Measurements from ENCODE around the gene TEX48.

TEX48 gene

DNA sequence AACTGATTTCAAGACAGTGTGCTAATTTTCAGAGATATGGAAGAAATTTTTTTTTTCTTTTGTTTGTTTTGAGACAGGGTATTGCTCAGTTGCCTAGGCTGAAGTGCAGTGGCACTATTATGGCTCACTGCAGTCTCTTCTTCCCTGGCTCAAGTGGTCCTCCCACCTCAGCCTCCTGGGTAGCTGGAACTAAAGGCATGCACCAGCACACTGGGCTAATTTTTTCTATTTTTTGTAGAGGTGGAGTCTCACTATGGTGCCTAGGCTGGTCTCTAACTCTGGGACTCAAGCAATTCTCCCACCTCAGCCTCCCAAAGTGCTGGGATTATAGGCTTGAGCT is 9.9 kb upstream of the TEX48 start:
- DNase-seq: no peak

DNA sequence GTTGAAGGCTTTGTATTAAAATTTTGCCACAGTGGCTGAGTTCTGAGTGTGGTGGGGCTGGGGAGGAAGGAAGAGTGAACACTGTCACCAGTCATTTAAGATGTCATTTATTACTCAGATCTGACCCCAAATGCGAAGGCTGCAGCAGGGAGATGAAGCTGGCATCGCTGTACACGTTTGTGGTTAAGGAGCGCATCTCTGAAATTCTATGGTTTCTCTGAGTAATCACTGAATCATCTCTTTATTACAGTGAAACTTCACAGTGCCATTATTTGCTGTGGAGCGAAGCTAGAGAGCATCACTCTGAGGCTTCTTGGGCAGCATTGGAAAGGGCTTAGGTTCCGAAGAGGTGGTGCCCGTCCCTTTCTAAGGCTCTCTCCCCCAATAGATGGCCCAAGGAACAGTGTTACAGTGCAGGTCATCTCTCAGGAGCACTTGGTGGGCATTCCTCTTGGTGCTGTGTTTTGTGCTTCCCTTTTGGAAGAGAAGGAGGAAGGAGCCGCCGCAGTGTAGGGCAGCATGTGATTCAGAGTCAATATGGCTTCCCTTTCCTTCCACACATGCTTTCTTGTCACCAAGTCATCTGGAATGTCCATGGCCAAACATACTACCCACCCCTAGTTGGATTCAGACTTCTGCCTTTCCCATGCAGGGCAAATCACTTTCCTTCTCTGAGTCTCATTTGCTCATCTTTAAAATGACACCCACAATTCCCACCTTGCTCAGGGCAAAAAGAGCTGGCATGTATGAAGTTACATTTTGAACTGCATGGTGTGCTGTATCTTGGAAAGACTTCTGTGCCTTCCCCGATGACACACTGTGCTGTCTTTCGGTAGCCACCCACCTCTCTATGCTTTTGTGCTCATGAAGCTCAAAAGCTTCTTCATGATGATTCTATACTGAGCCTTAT is 9.3 kb upstream of the TEX48 start:
- no peak for DNase-seq

DNA sequence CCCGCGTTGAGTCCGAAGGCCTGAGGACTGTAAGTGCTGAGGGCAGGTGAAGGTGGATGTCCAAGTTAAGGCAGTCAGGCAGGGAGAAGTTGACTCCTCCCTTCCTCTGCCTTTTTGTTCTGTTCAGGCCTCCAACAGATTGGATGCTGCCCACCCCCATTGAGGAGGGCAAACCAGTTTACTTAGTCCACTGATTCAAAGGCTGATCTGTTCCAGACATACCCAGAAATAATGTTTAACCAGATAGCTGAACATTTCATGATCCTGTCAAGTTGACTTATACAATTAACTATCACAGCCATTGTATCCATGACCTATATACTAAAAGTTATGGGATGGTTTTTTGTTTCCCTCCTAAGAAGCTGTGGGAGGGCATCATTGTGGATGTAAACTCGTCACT is 8.3 kb upstream of the TEX48 start:
- DNase-seq: no peak

DNA sequence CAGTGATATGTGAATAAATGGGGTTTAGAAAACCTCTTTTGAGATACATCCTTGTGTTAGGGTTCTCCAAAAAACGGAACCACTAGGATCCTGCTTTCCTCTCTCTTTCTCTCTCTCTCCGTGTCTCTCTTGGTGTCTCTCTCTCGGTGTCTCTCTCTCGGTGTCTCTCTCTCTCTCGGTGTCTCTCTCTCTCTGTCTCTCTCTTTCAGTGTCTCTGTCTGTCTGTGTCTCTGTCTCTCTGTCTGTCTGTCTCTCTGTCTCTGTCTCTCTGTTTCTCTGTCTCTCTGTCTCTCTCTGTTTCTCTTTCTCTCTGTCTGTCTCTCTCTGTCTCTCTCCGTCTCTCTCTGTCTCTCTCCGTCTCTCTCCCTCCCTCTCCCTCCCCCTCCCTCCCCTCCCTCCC is 7.8 kb upstream of the TEX48 start:
- DNase-seq: no peak

DNA sequence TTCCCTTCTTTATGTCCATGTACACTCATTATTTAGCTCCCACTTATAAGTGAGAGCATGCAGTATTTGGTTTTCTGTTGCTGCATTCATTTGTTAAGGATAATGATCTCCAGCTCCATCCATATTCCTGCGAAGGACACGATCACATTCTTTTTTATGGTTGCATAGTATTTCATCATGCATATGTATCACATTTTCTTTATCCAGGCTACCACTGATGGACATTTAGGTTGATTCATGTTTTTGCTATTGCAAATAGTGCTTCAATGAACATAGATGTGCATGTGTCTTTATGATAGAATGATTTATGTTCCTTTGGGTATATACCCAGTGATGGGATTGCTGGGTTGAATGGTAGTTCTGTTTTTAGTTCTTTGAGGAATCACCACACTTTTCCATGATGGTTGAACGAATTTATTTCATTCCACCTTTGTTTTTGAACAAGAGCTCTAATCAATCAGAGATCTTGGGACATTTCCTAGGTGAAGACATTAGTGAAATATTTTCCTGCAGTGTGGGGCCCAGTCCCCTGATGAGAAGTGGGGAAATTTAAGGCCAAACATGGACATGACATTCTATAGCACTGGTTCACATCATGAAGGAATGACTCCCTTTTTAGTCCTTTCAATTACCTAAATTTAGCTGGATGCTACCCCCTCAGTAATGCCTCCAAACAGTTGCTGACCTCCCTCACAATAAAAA is 7.1 kb upstream of the TEX48 start:
- DNase-seq: no peak

DNA sequence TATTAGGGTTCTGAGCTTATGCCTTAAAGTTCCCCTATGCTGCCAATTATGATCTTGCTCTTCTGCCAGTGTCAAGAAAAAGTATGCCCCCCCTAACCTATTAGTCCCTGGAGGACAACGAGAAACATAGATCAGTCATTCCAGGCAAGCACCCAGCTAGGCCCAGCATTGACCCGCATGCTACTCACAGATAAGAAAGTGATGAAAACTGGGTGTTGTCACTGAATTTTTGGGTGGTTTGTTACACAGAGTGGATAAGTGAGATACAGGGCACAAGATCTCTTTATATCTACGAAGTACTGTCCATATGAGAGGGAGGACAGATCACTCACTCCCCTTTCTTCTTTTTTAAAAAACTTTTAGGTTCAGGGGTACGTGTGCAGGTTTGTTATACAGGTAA is 6.4 kb upstream of the TEX48 start:
- DNase-seq: no peak

DNA sequence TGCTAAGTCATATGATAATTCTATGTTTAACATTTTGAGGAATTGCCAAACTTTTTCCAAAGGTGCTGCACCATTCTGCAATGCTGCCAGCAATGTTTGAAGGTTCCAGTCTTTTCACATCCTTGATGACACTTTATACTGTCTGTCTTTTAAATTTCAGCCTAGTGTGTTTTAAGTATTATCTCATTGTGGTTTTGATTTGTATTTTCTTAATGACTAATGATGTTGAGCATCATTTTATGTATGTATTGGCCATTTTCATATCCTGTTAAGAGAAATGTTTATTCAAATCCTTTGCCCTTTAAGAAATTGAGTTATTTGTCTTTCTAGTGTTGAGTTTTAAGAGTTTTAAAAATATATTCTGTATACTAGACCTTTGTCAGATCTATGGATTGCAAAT is 5.0 kb upstream of the TEX48 start:
- no peak for DNase-seq

DNA sequence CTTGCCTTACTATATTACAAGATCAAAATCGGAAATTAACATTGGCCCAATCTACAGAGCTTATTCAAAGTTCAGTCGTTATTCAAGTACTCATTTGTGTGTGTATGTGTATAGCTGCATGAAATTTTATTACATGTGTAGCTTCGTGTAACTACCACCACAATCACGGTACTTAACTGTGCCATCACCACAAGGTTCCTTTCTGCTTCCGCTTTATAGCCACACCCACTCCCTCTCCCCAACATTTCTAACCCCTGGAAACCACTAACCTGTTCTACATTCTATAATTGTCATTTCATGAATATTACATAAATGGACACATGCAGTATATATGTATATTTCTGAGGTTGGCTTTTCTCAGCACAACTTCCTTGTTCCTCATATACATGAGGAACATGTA is 4.0 kb upstream of the TEX48 start:
- no peak for DNase-seq

DNA sequence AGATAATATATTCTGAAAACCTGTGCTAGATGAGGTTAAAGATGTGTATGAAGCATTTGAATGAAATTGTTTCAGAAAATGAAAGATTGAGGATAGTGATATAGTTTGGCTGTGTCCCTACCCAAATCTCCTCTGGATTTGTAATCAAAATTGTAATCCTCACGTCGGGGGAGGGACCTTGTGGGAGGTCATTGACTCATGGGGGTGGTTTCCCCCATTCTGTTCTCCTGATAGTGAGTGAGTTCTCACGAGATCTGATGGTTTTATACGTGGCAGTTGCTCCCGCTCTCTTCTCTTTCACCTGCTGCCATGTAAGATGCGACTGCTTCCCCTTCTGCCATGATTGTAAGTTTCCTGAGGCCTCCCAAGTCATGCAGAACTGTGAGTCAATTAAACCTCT is 2.0 kb upstream of the TEX48 start:
- no peak for DNase-seq

DNA sequence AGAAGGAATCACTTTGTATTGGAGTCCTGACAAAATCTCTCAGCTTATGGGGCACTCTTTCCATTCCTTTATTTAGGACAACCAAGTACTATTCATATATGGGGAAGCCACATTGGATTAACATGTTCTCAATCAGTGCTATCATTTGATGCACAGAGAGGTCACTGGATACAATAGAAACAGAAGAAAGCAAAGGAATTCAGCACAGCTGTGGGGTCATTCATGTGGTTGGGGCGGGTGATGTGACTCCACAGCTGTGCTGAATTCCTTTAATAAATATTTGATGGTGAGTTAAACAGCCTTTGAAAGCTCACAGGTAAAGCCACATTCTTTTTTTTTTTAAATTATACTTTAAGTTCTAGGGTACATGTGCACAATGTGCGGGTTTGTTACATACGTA is 854 bp upstream of the TEX48 start:
- DNase-seq: no peak

DNA sequence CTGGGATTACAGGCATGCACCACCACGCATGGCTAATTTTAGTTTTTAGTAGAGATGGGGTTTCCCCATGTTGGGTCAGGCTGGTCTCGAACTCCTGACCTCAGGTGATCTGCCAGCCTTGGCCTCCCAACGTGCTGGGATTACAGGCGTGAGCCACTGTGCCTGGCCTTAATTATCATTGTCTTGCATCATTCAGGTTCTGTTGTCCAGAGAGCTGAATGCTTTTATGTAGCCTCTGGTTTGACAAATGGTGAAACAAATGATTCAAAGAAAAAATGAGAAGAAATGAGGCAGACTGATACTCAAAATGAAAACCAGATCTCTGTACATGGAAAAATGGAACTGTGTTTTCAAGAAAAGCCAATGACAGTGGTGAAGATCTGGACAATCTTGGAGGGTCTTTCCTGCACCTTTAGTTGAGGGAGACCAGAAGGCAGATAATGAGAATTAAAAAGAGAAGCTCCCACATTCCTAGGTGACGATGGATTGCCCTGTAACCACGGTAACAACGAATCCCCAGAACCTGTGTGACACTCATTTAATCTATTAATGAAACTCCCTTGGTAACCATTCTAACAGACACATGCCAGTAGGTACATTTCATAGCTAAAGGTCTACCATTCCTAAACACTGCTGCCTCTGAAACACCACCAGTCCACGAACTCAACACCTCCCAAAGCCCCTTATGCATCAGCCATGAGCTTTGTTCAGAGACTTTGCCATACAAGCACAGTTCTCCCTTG is 1.6 kb downstream of the TEX48 start:
- DNase-seq: no peak

DNA sequence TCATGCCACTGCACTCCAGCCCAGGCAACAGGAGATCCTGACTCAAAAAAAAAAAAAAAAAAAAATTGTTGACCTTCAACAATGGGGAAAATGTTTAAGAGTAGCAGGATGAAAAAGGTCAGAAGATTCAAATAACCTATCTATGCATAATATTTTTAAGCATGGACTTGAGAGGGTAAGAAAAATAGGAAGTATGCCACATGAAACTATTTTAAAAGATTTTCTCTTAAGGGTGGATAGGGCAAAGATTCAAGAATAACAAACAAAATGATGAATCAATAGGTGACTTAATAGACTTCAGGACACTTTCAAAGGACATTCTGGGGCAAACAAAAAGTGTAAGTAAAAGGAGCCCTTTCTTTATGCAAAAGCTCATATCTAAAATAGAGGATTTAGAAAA is 3.2 kb downstream of the TEX48 start:
- DNase-seq: no peak

DNA sequence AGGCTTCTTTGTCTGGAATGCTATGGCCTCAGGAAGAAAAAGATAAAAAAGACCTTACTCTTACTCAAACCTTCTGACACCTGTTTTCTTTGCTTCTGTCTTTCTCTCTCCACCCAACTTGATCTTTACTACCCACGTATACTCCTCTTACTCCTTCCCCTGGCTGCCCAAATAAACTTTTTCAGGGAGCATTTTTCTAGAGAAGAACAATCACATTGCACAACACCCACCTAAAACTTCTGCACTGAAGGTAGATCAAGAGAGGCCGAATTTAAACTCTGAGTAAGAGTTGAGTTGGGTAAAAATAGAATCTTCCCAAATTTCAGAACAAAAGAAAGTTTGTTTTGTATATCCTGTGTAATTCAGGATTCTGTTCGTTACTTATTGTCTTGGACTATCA is 3.9 kb downstream of the TEX48 start:
- DNase-seq: no peak

DNA sequence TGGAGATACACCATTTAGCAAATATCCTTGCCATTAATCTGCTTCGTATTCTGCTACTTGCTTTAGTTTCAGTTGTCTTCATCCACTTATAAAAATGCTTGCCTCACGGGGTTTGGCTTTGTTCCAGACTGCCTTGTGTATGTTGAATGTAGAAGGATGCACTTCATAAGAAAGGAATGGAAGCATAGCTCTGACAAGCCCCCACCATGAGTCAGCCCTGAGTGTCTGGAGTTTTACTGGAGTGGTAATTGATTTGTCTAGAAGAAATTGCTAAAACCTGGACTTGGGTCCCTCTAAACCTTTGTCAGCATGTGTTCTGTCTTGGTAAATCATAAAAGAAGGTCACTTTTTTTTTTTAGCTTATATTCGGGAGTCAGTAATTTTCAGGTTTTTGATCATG is 4.6 kb downstream of the TEX48 start:
- peak; percentile 74 for DNase-seq

DNA sequence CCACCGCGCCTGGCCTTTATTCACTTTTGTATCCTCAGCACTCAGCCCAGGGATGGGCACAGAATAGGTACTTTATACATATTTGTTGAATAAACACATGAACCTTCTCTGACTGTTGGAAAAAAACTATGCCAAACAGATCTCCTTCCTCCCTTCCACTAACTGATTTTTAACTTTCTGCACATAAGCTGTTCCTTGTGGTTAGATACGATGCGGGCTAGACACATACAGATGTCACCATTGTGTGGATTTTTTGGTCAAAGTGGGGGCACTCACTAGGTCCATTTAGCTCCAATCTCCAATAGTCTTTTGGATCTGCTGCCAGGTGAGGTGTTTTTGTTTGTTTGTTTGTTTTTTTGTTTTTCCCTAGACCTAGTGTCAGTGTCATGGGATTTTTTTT is 5.1 kb downstream of the TEX48 start:
- no peak for DNase-seq

DNA sequence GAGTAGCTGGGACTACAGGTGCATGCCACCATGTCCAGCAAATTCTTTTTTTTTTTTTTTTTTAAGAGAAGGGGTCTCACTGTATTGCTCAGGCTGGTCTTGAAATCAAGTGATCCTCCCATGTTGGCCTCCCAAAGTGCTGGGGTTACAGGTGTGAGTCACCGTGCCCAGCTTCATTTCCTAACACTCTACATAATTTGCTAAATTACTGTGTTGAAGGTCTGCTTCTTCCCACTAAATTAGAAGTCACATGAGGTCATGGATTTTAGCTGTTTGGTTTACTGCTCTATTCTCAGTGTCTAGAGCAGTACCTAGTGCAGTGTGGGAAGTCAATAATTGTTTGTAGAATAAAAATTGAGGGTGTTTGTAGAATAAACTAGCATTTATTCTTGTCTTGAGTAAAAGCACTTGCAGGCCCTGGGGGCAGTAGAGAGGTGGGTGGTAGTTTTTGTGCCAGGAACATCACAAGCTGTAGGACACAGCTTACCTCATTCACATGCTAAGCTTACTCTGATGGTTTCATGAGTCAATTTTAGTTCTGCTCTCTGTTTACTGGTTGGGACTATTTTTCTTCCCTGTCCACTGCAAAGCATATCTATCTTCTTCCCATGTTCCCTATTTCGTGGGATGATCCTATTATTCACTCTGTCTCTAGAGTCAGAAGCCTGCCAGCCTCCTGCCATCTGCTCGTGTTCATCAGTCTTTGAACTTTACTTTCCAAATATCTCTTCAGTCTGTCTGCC is 7.0 kb downstream of the TEX48 start:
- no peak for DNase-seq

DNA sequence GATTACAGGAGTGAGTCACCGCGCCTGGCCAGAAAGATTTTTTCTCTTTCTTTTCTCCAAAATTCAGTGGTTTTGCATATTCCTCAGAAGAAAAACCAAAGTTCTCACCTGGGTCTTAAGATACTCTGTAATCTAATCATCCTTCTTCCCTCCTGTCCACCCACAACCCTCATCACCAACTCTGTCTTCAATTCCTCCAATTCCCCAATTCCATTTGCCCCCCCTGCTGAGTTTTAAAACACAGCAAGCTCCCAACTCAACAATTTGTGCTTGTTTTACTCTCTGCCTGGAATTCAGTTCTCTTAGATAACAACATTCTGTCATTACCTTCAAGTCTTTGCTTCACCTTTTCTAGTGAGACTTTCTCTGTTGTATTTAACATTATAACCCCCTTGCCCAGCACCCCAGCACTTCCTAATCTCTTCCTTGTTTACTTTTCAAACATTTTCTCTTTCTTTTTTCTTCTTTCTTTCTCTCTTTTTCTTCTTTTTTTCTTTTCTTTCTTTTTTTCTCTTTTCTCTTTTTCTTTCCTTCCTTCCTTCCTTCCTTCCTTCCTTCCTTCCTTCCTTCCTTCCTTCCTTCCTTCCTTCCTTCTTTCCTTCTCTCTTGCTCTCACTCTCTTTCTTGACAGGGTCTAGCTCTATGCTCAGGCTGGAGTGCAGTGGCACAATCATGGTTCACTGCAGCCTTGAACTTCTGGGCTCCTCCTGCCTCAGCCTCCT is 7.8 kb downstream of the TEX48 start:
- DNase-seq: no peak

DNA sequence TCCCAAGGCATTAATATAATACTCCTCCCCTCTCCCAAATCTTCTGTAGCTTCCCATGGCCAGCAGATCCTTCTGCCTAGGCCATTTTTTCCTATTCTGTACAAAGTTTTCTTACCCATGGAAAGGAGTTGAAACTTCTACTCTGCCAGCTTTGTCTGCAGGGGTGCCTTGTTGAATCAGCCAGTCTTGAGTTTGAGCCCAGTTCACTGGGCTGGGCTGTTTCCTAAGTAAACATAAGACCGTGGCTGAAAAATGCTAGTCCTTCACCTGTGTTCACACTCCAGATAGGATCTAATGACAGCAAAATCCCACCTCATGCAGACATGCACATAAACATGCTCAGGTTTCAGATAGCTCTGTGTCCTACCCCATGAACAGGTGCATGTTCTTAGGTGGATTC is 10.4 kb downstream of the TEX48 start:
- DNase-seq: no peak

DNA sequence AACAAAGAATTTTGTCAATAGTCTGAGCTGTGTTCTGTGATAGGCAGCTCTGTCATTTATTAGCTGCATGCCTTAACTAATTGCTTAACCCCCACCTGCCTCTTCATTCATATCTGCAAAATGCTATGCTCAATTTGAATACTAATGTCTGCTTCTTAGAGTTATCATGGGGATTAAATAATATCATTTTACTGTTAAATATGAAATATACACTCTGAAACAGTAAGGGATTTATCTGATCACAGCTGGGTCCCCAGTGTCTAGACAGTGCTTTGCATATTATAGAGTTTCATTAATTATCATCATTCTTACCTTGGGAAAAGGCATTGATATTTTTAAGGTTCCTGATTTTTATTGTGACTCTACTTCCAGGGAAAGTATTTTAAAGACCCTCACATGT is 12.0 kb downstream of the TEX48 start:
- no peak for DNase-seq

DNA sequence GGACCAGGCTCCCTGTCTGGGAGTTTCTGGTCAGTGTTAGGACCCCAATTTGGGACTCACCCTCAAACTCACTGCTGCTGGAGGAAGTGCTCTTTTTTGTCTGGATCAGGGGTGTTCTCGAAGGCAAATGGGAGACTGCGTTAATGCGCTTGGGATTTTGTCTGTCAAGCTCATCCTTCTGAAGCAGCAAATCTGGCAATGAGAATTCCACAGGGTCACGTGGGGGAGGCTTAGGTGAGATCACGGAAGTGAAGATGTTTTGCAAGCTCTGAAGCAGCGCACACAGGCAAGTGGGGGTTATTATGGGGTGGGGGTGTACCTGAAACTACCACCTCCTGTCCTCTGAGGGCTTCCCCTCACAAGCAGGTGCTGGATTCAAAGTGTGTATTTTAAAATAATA is 13.8 kb downstream of the TEX48 start:
- DNase-seq: no peak

DNA sequence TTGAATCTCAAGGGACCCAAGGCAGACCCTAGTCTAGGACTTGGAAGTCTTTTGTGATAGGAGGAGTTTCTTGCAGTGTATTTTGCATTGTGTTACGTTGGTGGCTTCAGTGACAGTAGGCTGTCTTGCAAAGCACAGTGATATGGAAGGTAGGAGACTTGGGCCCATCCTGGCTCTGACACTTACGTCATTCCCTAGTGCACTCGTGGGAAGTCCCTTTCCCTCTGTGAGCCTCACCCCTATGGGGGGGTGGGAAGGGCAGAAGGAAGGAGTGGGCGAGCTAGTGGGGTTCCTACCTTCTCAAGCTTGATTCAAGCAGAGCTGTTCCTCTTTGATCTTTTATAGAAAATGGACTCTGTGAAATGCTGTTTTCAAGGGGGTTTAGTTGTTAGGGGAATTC is 15.1 kb downstream of the TEX48 start:
- DNase-seq: no peak

DNA sequence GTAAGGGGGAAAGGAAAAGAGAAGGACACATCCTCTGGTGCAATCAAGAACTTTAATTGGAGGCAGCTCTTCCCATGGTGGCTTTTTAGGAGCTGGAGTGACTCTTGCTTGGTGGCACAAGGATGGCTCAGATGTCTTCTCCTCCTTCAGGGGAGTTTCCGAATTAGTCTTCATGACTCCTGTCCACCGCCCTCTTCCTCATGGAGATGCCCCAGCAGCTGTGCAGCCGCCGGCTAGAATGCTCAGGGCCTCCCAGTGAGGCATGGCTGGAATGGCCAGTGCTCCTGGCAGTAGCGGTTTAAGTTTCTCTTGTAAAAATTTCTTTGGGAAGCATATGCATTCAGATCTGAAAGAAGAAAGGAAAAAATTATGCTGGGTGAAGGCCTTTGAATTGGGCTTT is 15.6 kb downstream of the TEX48 start:
- DNase-seq: no peak

DNA sequence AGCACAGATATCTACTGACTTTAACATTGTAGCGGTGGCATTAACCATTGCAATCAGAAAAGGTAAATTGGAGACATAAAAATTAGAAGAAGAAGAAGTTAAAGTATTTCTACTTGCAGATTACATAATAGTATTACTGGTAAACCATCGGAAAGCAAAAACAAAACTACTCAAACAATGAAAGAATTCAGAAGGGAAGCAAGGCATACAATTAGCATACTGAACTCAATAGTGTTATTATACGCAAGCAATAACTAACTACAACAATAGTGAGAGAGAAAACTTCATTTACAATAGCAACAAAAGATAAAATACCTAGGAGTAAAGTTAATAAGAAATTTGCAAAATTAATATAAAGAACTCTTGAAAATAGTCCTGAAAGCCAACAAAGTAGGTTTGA is 17.8 kb downstream of the TEX48 start:
- DNase-seq: no peak

Data from SHP77 treated with DMSO at 0.1 percent for 48 hours (cell line).